GM12878 (cell line): ENCODE measurements around the gene LRRC3. TPM values are rescaled to one million over a fixed set of nuclear protein-coding genes. Genes with fewer than 3 reads are reported as not detected.

Experiments
- ATAC-seq: fragments of 200-7000 bp; cut with Tn5 transposase; 3 replicates; pipeline ENCODE4 v1.9.1; 2020; ENCODE audit warnings: mild to moderate bottlenecking, moderate library complexity
- BruUV-seq: library from RNA; stranded (reverse); fragments of 400-500 nt; replicated peaks from 2 replicates; lab custom pipeline; 2021; lab: Mats Ljungman, UMichigan
- CTCF ChIA-PET: fragments of 300-600 bp; sonication (Branson Sonifier 250); formaldehyde crosslinking; extraction: SDS; loops from one replicate; lab custom pipeline; 2021; ENCODE audit warnings: inconsistent platforms; lab: Yijun Ruan, JAX
- POLR2A ChIA-PET: fragments of 350-600 bp; formaldehyde crosslinking; extraction: SDS; loops from one replicate; lab custom pipeline; 2021; ENCODE audit warnings: inconsistent platforms; lab: Charles Lee
- RAD21 ChIA-PET: fragments of 300-600 bp; sonication (Branson Sonifier 250); formaldehyde crosslinking; loops from one replicate; lab custom pipeline; 2023; ENCODE audit warnings: antibody characterized with exemption; ENCODE audit not compliant: unreplicated experiment; lab: Charles Lee
- SMC1A ChIA-PET: fragments of 300-600 bp; sonication (Branson Sonifier 250); formaldehyde crosslinking; loops from one replicate; lab custom pipeline; 2023; ENCODE audit not compliant: unreplicated experiment, uncharacterized antibody; lab: Charles Lee
- DNase-seq: peaks from one replicate; pipeline ENCODE4 v3.0.0-alpha.2; 2011; ENCODE audit warnings: low read depth, low spot score
- FAIRE-seq: peaks from 3 replicates; lab custom pipeline; 2011; peaks lifted over from hg19 to GRCh38; lab: Jason Lieb, UNC
- H2AFZ ChIP-seq: 2 replicates; pipeline ENCODE4 v1.6.0; 2011; ENCODE audit warnings: low read depth, low read length, control low read depth; ENCODE audit not compliant: control insufficient read depth
- H3K27ac ChIP-seq: 2 replicates; pipeline ENCODE4 v1.5.1; 2011; ENCODE audit warnings: control low read depth; ENCODE audit not compliant: control insufficient read depth, insufficient read depth
- H3K27me3 ChIP-seq, 2 experiments: replicated peaks in 1 of 2; 2 replicates each; pipeline versions ENCODE4 v1.6.0 to v1.6.1; 2011; ENCODE audit warnings: low read length in 1 of 2; ENCODE audit not compliant: control insufficient read depth in 2 of 2, insufficient read depth in 2 of 2
- H3K36me3 ChIP-seq, 2 experiments: 2 replicates each; pipeline ENCODE4 v1.5.1; 2011; ENCODE audit warnings: low read length in 1 of 2; ENCODE audit not compliant: control insufficient read depth in 2 of 2, insufficient read depth in 2 of 2
- H3K4me1 ChIP-seq: 2 replicates; pipeline ENCODE4 v1.6.1; 2011; ENCODE audit warnings: mild to moderate bottlenecking, low read length, moderate library complexity, mixed read lengths; ENCODE audit not compliant: control insufficient read depth, insufficient read depth
- H3K4me2 ChIP-seq: 2 replicates; pipeline ENCODE4 v1.6.0; 2011; ENCODE audit warnings: control low read depth; ENCODE audit not compliant: control insufficient read depth, insufficient read depth
- H3K4me3 ChIP-seq: fragments of 200-600 bp; sonication (generic); 2 replicates; pipeline ENCODE4 v1.5.1; 2016
- H3K79me2 ChIP-seq: 2 replicates; pipeline ENCODE4 v1.6.0; 2011; ENCODE audit warnings: low read length; ENCODE audit not compliant: control insufficient read depth, insufficient read depth
- H3K9ac ChIP-seq: 2 replicates; pipeline ENCODE4 v1.8.0; 2011; ENCODE audit warnings: low read length, control low read depth, mixed read lengths; ENCODE audit not compliant: control insufficient read depth, insufficient read depth
- H3K9me3 ChIP-seq: replicated peaks from 3 replicates; pipeline ENCODE4 v1.5.1; 2011; ENCODE audit warnings: mild to moderate bottlenecking, low read length; ENCODE audit not compliant: control insufficient read depth, insufficient read depth
- H4K20me1 ChIP-seq: 2 replicates; pipeline ENCODE4 v1.6.0; 2011; ENCODE audit not compliant: control insufficient read depth, insufficient read depth
- BCL11A ChIP-seq: IDR thresholded peaks from 2 replicates; pipeline ENCODE4 v1.6.1; 2011; ENCODE audit warnings: low read depth, low read length
- EP300 ChIP-seq, 2 experiments: fragments of 150-350 bp in 1 of 2; IDR thresholded peaks; 2 replicates each; pipeline ENCODE4 v1.6.1; 2011 to 2012; ENCODE audit warnings: low read depth in 2 of 2, low read length in 2 of 2, borderline replicate concordance in 1 of 2, improper control_type of control experiment in 1 of 2, inconsistent platforms in 1 of 2; ENCODE audit not compliant: control insufficient read depth in 1 of 2
- PAX5 ChIP-seq: IDR thresholded peaks from 2 replicates; pipeline ENCODE4 v1.6.1; 2011; ENCODE audit warnings: low read depth, low read length, borderline replicate concordance
- POLR2AphosphoS2 ChIP-seq: IDR thresholded peaks from 2 replicates; pipeline ENCODE4 v1.6.1; 2011; ENCODE audit warnings: low read depth, mild to moderate bottlenecking, low read length, improper control_type of control experiment, moderate library complexity
- WGBS: methylation state at CpG from one replicate; pipeline ENCODE4 v1.1.6; 2016; ENCODE audit warnings: low lambda C conversion rate; ENCODE audit not compliant: insufficient replicate concordance, insufficient coverage; ENCODE audit errors: missing lambda C conversion rate; 5-methylcytosine and 5-hydroxymethylcytosine counted together
- in situ Hi-C: fragments of 300-500 bp; cut with MboI; formaldehyde crosslinking; loops from 9 replicates; pipeline ENCODE4 v1.14.3; 2018; ENCODE audit warnings: mixed read lengths
- intact Hi-C: fragments of 100-400 bp; cut with micrococcal nuclease; formaldehyde crosslinking; loops from one replicate; pipeline ENCODE4 v1.14.2; 2022; ENCODE audit not compliant: unreplicated experiment
- polyA plus RNA-seq, 11 experiments: library from polyadenylated mRNA; depleted of rRNA in 4 of 11; unstranded in 6 of 11; stranded (reverse) in 5 of 11; fragments of >200 nt; fragmentation: Nextera tagmentation in 4 of 11; fragmentation: Illumina TruSeq in 1 of 11; extraction: Ambion mirVana in 4 of 11; extraction: Trizol in 1 of 11; gene quantifications; 1 replicate in 1 of 11; 2 replicates in 10 of 11; pipeline versions ENCODE4 v1.2.1 to v1.2.3, GENCODE V29; 2011 to 2016; ENCODE audit warnings: inconsistent platforms in 2 of 11, missing spikeins in 2 of 11, low read depth in 1 of 11
- total RNA-seq, 4 experiments: library from RNA; depleted of rRNA in 3 of 4; stranded (reverse); fragments of >200 nt in 3 of 4; fragmentation: Illumina TruSeq in 1 of 4; extraction: Trizol in 1 of 4; gene quantifications; 2 replicates each; pipeline versions ENCODE4 v1.2.1 to v1.2.3, GENCODE V29; 2013 to 2021
- TF ChIP-seq, protein P1 (sequence below): IDR thresholded peaks from 2 replicates; pipeline ENCODE4 v1.6.1; 2012; ENCODE audit warnings: low read depth, low read length, improper control_type of control experiment

The LRRC3 gene
- total and polyA plus RNA-seq, 10 of the 15 experiments (the other 5 are each of a cell fraction or from before 2014, with no cell fraction given): 0.02 to 0.31 (median 0.09) TPM; not detected in 1

DNA sequence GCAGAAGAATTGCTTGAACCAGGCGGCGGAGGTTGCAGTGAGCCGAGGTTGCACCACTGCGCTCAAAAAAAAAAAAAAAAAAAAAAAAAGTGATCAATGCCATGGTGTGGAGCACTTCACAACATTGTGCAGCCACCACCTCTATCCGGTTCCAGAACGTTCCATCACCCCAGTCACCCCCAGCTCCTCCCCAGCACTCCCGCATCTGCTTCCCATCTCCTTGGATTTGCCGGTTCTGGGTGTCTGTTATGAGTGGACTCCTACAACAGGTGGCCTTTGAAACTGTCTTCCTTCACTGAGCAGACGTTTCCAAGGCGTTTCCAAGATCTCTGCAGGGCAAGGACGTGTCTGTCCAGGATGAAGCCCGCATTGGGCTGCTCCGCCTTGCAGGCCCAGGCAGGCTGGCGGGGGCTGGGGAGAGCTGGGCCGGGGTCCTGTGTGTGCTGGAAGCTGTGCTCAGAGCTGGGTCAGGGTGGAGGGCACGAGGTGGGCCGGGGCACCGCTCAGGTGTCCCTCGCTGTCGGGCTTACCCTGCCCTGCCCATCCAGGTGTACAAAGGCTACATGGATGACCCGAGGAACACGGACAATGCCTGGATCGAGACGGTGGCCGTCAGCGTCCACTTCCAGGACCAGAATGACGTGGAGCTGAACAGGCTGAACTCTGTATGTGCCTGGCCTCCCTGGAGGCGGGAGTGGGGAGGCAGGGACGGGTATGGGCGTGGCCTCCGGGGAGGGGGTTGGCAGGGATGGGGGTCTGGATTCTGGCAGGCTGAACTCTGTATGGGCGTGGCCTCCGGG, 14.9 kb upstream of the LRRC3 start:
- H3K4me1 ChIP-seq: no peaks in the 10 kb centered on the region
- no peak for TF ChIP-seq POLR2AphosphoS2
- no peak for TF ChIP-seq BCL11A
- no peak for TF ChIP-seq PAX5
- TF ChIP-seq EP300 (IDR thresholded peaks at IDR 0.05; ENCODE audit: borderline replicate concordance in 1 of 2, control insufficient read depth in 1 of 2, low read depth in 2 of 2, low read length in 2 of 2): no peak
- TF ChIP-seq, protein P1, sequence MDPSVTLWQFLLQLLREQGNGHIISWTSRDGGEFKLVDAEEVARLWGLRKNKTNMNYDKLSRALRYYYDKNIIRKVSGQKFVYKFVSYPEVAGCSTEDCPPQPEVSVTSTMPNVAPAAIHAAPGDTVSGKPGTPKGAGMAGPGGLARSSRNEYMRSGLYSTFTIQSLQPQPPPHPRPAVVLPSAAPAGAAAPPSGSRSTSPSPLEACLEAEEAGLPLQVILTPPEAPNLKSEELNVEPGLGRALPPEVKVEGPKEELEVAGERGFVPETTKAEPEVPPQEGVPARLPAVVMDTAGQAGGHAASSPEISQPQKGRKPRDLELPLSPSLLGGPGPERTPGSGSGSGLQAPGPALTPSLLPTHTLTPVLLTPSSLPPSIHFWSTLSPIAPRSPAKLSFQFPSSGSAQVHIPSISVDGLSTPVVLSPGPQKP: no peak
- TF ChIP-seq, all 136 proteins: peak for 0
- WGBS: 63% methylated on average over 23 of the region's 33 CpGs
- DNase-seq (no peak), ATAC-seq (no peak), FAIRE-seq (no peak)
- H3K4me2 ChIP-seq: no peak overlapping the region
- no peak overlapping the region for H3K9ac ChIP-seq
- BruUV-seq: no TSS peak
- H4K20me1 ChIP-seq: no peaks in the 10 kb centered on the region
- ChIA-PET CTCF (no interaction called here), POLR2A (interaction anchor here (0.6 kb wide), 1 partner anchor 256 kb away, joined by 4 read pairs; no protein-coding TSS in a partner anchor), RAD21 (no interaction called here), SMC1A (no interaction called here)
- intact Hi-C loops (no loop called here), in situ Hi-C loops (no loop called here)
- no peaks in the 10 kb centered on the region; the same call in 2 of the 3 replicates for H3K9me3 ChIP-seq
- no peak overlapping the region for H3K27ac ChIP-seq
- no peak overlapping the region for H3K4me3 ChIP-seq
- no peaks in the 10 kb centered on the region for H3K27me3 ChIP-seq
- no peak overlapping the region for H2AFZ ChIP-seq
- H3K79me2 ChIP-seq: no peaks in the 10 kb centered on the region
- no peaks in the 10 kb centered on the region for H3K36me3 ChIP-seq
